ENCODE results near the gene DIP2B.

GRCh38 chr12:50659690-50660424 lies 155.1 kb downstream of the DIP2B start:
- TF ChIP-seq CTCF (IDR thresholded peaks at IDR 0.05): no peak
- TF ChIP-seq POLR2A (IDR thresholded peaks at IDR 0.05): no peak
